NCI-H774 (cell line): ENCODE results near the gene TCAP.

Experiments
- DNase-seq: peaks from one replicate; lab custom pipeline; 2025; lab: John Stamatoyannopoulos, UW

The TCAP gene

DNA sequence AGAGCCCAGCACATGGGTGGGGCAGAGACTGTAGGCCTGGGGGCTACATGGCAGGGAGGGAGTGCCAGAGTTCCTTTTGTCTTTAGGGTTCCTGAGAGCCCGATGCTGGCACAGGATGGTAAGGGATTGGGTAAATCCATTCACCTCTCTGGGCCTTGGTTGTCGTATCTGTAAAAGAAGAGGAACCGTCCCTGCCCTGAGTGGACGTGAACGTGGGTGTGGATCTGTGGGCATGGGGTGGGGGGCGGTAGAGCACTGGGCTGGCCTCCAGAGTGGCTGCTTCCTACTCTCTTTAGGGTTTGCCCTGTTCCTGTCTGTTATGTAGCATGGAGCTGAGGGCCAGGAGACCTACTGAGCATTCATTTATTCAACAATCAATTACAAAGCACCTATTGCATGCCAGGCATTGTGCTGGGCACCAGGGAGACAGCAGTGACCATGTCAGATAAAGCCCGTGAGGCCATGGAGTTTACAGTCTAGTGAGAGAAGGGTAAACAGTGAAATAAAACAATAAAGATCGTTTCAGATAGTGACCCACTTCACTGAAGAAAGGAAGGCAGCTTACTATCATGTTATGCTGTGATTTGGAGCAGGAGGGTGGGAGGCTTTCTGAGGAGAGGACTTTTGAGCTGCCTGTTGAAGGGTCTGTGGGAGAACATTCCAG is 13.1 kb upstream of the TCAP start:
- DNase-seq: peak; percentile 12

DNA sequence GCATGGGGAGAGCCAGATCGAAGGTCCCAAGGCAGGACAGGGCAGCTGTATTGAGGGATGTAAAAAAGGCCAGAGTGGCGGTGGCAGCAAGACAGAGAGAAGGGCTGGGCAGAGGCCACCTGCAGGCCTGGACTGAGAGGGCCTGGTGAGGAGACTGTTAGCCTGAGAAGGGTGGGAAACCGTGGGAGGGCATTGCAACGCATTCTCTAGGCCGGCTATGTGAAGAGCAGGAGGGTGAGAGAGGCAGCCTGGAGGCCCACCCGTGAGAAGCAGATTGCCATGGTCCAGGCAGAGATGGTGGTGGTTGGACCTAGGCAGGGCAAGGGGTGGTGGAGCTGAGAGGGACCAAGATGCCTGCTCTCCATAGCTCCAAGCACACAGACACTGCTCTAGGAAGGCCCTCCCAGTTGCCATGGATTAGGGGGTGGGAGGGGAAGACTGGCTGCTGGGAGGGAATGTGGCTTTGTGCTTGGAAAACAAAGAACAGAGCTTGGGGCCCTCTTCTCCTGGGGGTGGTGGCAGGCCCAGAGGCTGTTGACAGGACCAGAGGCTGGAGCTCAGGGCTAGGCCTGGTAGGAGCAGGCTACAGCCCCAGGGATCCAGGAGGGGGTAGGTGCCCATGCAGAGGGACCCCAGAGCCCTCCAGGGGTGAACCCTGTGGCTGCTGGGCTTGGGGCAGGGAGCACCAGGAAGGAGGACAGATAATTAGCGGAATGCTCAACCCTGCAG is 12.4 kb upstream of the TCAP start:
- DNase-seq: no peak

DNA sequence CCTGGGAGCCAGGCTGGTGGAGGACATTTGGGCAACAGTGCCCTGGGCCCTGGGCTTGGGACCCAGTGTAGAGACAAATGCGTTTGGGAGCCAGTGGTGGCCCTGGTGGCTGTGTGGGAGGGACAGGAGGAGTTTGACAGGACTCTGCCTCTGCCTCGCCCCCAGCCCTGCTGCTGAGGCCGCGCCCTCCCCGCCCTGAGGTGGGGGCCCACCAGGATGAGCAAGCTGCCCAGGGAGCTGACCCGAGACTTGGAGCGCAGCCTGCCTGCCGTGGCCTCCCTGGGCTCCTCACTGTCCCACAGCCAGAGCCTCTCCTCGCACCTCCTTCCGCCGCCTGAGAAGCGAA is 11.9 kb upstream of the TCAP start:
- DNase-seq: no peak

DNA sequence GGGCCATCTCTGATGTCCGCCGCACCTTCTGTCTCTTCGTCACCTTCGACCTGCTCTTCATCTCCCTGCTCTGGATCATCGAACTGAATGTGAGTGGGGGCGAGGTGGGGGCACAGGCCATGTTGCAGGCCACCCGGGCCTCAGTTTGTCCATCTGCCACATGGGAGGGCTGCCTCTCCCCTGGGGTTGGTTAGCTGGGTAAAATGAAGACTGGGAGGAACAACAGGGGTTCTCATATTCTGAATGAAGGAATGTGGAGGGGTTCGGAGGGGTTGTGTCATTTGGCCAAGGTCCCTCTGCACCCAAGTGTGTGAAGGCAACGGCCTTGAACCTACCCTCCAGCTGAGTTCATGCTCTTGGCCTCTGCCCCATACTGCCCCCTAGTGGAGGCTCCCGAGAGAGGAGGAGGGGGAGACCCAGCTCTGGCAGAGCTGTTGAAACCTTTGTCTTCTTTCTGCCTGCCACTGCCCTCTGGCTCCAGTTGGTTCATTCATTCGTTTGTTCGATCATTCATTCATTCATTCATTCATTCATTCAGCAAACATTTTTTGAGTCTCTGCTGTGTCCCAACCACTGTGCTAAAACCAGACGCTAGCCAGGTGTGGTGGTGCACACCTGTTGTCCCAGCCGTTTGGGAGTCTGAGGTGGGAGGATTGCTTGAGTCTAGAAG is 11.4 kb upstream of the TCAP start:
- DNase-seq: peak; percentile 57

DNA sequence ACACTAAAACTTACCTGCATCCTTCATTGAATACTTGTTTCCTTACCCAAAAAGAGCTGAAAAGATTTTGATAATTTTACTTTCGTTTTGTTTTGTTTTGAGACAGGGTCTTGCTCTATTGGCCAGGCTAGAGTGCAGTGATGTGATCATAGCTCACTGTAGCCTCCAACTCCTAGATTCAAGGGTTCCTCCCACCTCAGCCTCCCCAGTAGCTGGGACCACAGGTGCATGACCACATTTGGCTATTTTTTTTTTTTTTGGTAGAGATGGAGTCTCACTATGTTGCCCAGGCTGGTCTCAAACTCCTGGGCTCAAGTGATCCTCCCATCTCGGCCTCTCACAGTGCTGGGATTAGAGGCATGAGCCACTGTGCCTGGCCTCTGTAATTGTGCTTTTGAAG is 10.0 kb upstream of the TCAP start:
- DNase-seq: no peak

DNA sequence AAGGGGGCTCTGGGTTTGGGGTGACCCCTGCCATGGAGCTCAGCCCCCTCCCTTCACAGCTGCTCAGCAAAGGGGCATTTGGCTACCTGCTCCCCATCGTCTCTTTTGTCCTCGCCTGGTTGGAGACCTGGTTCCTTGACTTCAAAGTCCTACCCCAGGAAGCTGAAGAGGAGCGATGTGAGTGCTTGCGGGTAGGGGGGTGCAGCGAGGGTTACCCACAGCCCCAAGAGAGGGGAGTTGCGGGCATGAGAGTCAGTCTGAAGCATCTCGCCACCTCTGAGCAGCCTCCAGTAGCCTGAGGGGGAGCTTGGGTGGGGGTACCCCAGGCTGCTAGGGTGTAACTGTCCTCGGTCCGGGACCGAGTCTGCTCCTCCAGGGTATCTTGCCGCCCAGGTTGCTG is 6.8 kb upstream of the TCAP start:
- DNase-seq: no peak

DNA sequence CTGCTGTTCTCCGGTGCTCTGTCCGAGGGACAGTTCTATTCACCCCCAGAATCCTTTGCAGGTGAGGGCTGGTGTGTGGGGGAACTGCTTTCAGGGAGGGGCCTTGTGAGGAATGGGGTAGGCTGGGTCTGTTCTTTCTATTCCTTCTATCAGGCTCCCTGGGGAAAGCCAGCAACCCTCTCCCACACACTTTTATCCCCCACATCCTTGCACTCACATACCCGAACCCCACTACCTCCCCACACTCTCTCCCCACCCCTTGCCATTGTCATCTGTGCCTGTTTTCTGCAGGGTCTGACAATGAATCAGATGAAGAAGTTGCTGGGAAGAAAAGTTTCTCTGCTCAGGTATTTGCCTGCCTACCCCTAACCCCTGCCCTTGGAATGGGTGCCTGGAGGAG is 6.4 kb upstream of the TCAP start:
- no peak for DNase-seq

DNA sequence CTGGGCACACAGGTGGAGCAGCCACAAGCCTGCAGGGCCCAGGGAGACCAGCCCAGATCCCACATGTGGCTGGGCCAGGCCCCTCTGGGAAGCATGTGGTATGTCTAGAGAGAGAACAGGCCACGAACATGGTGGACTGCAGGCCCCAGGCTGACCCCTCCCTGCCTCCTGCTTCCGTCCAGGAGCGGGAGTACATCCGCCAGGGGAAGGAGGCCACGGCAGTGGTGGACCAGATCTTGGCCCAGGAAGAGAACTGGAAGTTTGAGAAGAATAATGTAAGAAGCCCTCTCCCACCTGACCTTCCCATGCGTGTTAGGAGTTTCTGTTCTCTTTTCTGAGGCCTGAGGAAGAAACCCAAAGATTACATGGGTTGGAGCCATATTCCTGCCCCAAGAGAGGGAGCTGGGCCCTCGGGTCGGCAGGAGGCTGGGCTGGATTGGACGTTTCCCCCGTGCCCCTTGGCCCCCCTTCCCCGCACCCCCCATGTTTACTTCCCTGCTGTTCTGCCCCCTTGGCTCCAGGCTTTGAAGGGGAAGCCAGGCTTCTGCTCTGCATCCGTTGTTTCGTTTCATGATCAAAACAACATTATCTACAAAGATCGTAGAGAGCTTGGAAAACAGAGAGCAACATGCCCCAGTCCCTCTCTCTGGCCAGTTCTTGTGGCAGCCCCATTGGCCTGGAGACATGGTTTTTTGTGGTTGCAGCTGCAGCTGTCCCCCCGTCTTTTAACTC is 5.7 kb upstream of the TCAP start:
- no peak for DNase-seq

DNA sequence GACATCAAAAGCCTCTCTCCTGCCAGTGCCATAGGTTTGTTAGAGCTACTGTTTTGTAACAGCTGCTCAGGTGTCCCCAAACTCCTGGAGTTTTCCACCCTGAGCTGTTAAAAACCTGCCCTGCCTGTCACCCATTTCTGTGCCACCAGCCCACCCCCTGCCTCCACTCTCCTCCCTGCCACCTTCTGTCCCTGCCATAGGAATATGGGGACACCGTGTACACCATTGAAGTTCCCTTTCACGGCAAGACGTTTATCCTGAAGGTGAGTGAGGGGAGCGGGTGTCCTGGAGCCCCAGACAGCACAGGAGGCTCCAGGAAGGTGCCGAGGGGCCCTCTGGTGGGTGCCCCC is 5.2 kb upstream of the TCAP start:
- no peak for DNase-seq

DNA sequence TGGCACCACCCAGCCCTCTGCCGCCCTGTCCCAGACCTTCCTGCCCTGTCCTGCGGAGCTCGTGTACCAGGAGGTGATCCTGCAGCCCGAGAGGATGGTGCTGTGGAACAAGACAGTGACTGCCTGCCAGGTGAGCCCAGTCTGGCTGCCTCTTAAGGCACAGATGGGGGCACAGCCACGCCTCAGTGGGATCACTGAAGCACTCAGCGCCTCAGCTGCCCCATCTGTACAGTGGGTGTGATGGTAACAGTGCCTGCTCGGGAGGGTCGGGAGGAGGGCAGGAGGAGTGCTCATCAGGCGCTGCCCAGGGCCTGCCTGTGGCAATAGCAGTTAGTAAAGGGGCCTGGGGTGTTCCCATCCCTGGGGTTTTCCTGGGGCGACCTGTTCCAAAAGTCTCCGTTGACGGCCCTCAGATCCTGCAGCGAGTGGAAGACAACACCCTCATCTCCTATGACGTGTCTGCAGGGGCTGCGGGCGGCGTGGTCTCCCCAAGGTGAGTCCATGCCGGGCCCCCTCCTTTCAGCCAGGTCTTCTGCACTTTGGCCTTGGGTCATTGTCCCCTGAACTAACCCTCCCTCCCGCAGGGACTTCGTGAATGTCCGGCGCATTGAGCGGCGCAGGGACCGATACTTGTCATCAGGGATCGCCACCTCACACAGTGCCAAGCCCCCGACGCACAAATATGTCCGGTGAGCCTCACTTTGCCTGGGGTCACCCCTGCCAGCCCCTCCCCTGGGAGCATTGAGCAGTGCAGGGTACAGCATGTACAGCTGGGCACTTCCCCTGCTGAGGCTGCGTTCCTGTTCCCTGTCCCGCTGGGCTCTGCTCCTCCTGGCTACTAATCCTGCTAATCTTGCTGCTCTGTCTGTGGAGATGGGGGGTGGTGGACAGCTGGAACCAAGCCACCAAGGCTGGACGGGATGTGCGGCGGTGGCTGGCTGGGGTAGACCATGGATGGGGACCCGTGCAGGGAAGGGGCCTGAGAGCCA is 4.5 kb upstream of the TCAP start:
- no peak for DNase-seq

DNA sequence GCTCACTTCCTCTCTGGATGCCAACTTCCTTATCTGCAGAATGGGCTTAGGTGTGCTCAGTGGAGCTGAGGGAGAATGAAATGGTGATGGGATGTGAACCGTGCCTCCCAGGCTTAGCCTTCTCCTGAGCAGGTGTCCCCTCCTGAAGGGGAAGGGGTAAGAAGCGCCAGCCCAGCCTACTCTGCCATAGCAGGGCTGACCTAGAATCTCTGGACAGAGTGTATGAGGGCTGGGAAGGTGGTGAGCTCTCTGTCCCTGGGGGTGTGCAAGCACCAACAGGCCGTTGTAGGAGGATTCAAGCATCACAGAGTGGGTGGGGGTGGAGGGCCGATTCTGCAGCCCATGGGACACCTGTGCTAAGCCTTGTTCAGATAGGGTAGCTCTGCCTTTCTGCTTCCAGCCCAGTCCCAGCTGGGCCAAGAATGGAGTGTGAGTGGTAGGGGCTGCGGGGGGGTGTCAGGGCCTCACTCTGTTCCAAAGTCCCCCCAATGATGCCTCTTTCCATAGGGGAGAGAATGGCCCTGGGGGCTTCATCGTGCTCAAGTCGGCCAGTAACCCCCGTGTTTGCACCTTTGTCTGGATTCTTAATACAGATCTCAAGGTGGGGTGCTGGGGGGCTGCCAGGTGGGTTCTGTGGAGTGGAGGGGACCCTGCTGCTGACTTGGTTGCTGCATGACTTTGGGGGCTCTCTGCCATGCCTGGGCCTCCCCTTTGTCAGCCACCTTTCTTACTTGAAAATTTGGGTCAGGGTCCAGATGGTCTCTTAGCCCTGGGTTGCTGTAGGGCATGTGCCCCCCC is 3.2 kb upstream of the TCAP start:
- no peak for DNase-seq

DNA sequence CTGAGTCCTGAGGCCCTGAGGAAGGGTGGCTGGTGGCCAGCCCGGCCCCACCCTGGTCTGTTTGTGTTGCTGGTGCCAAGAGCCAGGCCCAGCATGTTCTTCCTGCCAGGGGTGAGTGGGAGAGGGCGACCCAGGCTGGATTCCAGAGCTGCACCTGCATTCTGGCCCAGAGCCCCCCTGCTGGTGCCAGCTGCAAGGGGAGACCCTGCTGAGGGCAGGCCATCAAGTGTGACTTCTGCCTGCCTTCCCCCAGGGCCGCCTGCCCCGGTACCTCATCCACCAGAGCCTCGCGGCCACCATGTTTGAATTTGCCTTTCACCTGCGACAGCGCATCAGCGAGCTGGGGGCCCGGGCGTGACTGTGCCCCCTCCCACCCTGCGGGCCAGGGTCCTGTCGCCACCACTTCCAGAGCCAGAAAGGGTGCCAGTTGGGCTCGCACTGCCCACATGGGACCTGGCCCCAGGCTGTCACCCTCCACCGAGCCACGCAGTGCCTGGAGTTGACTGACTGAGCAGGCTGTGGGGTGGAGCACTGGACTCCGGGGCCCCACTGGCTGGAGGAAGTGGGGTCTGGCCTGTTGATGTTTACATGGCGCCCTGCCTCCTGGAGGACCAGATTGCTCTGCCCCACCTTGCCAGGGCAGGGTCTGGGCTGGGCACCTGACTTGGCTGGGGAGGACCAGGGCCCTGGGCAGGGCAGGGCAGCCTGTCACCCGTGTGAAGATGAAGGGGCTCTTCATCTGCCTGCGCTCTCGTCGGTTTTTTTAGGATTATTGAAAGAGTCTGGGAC is 2.4 kb upstream of the TCAP start:
- DNase-seq: no peak

DNA sequence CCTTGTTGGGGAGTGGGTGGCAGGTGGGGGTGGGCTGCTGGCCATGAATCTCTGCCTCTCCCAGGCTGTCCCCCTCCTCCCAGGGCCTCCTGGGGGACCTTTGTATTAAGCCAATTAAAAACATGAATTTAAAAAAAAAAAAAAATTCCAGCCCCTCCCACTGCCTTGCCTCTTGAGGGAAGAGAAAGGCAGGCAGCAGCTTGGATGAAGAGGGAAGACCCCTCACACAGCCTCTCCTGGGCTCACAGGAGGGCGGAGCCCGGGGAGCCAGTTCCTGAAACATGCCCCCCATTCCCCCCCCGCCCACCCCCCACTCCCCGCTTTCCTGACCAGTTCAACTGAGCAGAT is 1.8 kb upstream of the TCAP start:
- DNase-seq: no peak

DNA sequence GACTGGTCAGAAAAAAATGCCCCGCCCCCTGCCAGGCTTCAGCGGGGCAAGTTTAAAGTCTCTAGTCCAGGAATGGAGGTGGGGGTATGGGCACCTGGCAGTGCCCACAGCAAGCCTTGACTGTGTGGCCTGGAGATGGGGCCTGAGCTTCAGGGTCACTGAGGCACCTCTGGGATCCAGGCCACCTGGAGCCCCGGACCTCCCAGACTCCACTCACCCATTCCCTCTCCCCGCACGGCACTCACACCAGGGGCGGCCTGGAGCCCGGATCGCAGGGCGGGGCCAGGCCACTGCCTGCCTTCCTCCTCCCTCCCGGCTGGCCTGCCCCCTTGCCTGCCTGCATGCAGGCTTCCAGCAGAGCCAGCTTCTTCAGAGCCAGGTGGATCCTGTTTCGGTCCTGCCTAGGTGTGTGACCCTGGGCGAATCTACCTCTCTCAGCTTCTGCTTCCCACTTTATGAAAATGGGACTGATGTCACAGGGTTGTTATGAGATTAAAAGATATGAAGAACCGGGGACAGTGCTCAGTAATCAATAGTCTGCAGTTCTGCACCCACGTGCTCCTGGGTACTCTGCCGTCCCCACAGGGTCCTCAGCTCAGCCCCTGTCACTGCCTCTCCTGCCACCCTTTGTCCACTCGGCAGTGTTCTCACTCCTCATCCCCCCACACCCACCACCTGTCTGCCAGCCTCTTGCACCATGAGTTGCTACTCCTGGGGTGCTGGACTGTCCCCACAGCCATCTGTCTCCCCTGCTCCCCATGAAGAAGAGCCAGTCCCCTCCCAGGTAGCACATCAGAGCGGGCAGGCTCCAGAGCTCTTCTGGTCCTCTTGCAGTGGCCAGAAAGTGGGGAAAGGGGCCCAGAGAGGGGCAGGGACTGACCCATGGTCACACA is 1.2 kb upstream of the TCAP start:
- DNase-seq: no peak

DNA sequence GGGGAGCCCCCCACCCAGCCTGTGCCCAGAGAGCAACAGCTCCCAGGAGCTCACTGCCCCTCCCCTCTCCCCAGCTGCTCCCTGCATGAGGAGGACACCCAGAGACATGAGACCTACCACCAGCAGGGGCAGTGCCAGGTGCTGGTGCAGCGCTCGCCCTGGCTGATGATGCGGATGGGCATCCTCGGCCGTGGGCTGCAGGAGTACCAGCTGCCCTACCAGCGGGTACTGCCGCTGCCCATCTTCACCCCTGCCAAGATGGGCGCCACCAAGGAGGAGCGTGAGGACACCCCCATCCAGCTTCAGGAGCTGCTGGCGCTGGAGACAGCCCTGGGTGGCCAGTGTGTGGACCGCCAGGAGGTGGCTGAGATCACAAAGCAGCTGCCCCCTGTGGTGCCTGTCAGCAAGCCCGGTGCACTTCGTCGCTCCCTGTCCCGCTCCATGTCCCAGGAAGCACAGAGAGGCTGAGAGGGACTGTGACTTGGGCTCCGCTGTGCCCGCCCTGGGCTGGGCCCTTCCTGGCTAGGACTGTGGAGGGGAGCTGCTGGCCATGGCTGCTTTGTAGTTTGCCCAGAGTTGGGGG is 584 bp downstream of the TCAP start:
- peak; percentile 9 for DNase-seq

DNA sequence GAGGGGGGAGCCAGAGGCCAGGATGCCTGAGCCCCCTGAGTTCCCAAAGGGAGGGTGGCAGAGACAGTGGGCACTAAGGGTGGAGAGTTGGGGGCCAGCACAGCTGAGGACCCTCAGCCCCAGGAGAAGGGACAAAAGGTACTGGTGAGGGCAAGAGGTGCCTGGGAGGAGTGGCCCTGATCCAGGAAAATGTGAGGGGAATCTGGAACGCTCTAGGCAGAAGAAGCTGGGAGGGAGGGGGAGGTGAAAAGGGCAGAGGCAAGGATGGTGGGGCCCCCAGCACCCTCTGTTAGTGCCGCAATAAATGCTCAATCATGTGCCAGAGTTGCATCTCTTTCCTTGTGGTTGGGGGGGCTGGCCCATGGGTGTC is 1.1 kb downstream of the TCAP start:
- no peak for DNase-seq

DNA sequence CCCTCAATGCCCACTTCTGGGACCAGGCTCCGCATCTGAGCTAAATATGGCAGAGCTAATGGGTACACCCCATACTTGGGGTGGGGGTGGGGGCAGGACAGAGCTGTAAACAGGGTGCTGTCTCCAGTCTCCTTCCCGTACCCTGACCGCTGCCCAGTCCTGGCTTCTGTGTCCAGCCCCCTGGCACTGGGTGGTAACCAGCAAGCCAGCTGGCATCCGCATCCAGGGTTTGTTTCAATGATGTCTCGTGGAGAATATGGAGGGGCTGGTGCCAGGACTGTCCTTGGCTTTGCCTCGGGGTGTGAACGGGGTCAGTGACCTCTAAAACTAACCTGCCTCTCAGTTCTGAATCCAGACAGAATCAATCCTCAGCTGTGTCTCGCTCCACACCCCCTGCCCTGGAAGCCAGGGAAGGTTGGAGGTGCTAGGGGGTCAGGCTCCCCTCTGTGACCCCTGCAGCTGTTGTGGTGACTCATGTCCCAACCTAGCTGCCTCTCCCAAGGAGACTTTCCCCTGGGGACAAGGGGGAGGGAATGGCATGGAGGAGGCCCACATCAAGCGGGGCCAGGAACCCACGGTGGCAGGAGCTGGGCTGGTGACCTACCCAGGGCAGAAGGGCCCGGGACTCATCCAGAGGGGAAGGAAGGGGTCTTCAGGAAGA is 1.6 kb downstream of the TCAP start:
- no peak for DNase-seq

DNA sequence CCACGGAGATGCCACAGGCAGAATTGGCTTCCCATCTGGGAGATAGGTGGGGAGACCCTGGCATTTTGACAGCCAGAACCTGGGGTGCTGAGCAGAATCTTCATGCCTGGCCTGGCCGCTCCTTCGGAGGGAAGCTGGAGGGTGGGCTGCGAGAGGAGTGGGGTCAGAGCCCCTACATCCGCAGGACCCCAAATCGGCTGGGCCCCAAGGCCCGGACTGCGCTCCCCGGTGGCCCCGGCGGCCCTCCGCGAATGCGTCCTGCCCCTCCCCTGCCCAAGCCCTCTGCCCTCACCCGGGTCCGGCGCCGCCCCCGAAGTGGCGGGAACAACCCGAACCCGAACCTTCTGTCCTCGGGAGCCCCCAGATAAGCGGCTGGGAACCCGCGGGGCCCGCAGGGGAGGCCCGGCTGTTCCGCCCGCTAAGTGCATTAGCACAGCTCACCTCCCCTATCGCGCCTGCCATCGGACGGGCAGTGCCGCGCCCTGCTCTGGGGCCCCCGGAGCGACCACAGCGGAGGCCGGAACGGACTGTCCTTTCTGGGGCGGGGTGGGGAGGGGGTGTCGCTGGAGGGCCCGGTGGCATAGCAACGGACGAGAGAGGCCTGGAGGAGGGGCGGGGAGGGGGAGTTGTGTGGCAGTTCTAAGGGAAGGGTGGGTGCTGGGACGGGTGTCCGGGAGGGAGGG is 2.3 kb downstream of the TCAP start:
- DNase-seq: no peak
